Pancreas (tissue), 10 donors: Measurements from ENCODE around the gene LNX2. TPM values are rescaled to one million over a fixed set of nuclear protein-coding genes. Genes with fewer than 3 reads are reported as not detected.

Source experiments
- ATAC-seq, 4 donors: fragments of 200-7000 bp; cut with Tn5 transposase; one replicate each; pipeline versions ENCODE4 v1.8.0 to v1.9.1; 2020; ENCODE audit warnings: mild to moderate bottlenecking in 4 of 4, moderate library complexity in 4 of 4
- DNase-seq, 6 donors: peaks; one replicate each; pipeline ENCODE4 v3.0.0-alpha.2; 2020
- FAIRE-seq: peaks from 2 replicates; lab custom pipeline; 2012; peaks lifted over from hg19 to GRCh38; lab: Jason Lieb, UNC
- H3K27ac ChIP-seq, 4 donors: fragments of 200-600 bp; sonication (generic); 1 replicate in 3 of 4; 2 replicates in 1 of 4; pipeline versions ENCODE4 v1.5.0 to v1.8.0; 2020
- H3K27me3 ChIP-seq, 4 donors: fragments of 200-600 bp; one replicate each; pipeline ENCODE4 v1.8.0; 2021
- H3K36me3 ChIP-seq, 3 donors: fragments of 200-600 bp; sonication (generic) in 1 of 3; one replicate each; pipeline versions ENCODE4 v1.5.0 to v1.8.0; 2020 to 2021
- H3K4me1 ChIP-seq, 3 donors: fragments of 200-600 bp; one replicate each; pipeline ENCODE4 v1.8.0; 2021
- H3K4me3 ChIP-seq, 4 donors: fragments of 200-600 bp; sonication (generic) in 2 of 4; one replicate each; pipeline versions ENCODE4 v1.5.0 to v1.8.0; 2020 to 2021
- H3K9me3 ChIP-seq, 4 donors: fragments of 200-600 bp; one replicate each; pipeline ENCODE4 v1.8.0; 2021
- CTCF ChIP-seq, 4 donors: fragments of 200-600 bp; sonication (generic) in 3 of 4; IDR thresholded peaks; one replicate each; pipeline versions ENCODE4 v1.5.0 to v1.8.0; 2021; ENCODE audit warnings: antibody characterized with exemption in 4 of 4
- WGBS, 2 donors: extraction: QIAGEN DNeasy Blood & Tissue Kit; methylation state at CpG; one replicate each; pipeline ENCODE4 v1.1.7; 2013; 5-methylcytosine and 5-hydroxymethylcytosine counted together
- intact Hi-C, 3 donors: fragments of 100-400 bp; cut with DNase I; formaldehyde crosslinking; loops; one replicate each; pipeline versions ENCODE4 v1.11.1 to v1.14.2; 2022
- polyA plus RNA-seq, 2 donors: library from polyadenylated mRNA; stranded (reverse); fragments of 200-250 nt; gene quantifications; one replicate each; pipeline ENCODE4 v1.2.3, GENCODE V29; 2013
- total RNA-seq, 6 donors: library from RNA; stranded (reverse); fragmentation: NEBNext Ultra II Directional in 4 of 6; extraction: Animal tissue kit (Norgen Biotek cat#: 25700) in 4 of 6; gene quantifications; one replicate each; pipeline versions ENCODE4 v1.2.1 to v1.2.4, GENCODE V29; 2021 to 2023
- donor health status: healthy with polysubstance abuse.
- donor health status: DM: no; HTN: no; CAD: no; lungs with moderate emphysema.
- donor health status: DM: no; HTN: no; CAD: no.
- donor health status: control.
- donor health status: control.
- donor health status: Bipolar disorder and iron deficiency.
- donor health status: DM: yes; HTN: yes; CAD: no.
- donor health status: DM: no; HTN: no; CAD: no.
- donor health status: DM: no; HTN: no; CAD: no.
- donor health status: DM: yes; HTN: yes; CAD: no.

The LNX2 gene
- total and polyA plus RNA-seq, 8 donors, result 4.9 to 18.9 (median 14.1) TPM

- H3K4me3 ChIP-seq, result no peak overlapping the region
- intact Hi-C loops, result no loop called here
- H3K27me3 ChIP-seq, result no peaks in the 10 kb centered on the region
- ATAC-seq (no peak), FAIRE-seq (no peak), DNase-seq (no peak)
- peaks cover 17 to 65% (median 56%) of the 10 kb centered on the region in 3 donors for H3K4me1 ChIP-seq
- H3K36me3 ChIP-seq, result no peaks in the 10 kb centered on the region
- WGBS, 2 donors, result 57 to 58% methylated on average over 2 of the region's 2 CpGs
- no peak overlapping the region for H3K27ac ChIP-seq
- H3K9me3 ChIP-seq, result no peaks in the 10 kb centered on the region
- no peak for TF ChIP-seq CTCF (IDR thresholded peaks at IDR 0.05)
Observed at GRCh38 chr13:27595055-27595811, 25.1 kb downstream of the LNX2 start.

DNA sequence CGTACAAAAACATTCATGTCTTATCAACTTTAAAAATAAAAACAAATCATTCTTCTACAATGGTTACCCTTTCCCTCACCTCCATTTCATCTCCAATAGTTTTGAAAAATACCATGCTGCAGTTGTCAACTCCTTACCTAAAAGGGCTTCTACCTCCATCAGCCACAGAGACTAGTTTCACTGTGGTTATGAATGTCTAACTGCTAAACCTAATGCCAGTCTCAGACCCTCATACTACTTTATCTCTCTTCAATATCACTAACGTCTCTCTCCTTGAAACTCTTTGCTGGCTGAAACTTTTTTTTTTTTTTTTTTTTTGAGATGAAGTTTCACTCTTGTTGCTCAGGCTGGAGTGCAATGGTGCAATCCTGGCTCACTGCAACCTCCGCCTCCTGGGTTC, 27.1 kb downstream of the LNX2 start:
- DNase-seq, result no peak
- intact Hi-C loops, result no loop called here
- Histone ChIP-seq H3K27me3 (no peaks in the 10 kb centered on the region), H3K27ac (no peak overlapping the region), H3K36me3 (no peaks in the 10 kb centered on the region), H3K4me1 (peaks cover 17 to 46% (median 39%) of the 10 kb centered on the region in 3 donors), H3K9me3 (no peaks in the 10 kb centered on the region), H3K4me3 (no peak overlapping the region)
- no peak for TF ChIP-seq CTCF (IDR thresholded peaks at IDR 0.05)
- FAIRE-seq, result no peak
- WGBS, 2 donors, result 60 to 66% methylated on average over 3 of the region's 3 CpGs
- ATAC-seq, result no peak

DNA sequence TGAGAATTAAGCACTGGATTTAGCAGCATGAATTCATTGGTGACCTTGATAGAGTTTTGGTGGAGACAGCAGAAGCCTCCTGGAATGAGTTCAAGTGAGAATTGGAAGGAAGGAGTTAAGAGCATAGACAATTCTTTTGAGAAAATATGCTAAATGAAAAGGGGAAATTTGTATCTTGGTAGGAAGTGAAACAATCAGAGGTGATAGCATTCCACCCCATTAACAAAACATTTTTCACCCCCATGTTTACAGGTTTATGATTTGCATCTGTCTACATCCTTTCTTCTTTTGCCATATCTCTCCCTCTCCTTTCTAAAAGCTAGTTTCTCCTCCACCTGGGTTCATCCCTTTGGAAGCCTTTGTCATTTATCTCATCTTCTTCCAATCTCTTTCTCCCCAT, 27.5 kb downstream of the LNX2 start:
- no peaks in the 10 kb centered on the region for H3K36me3 ChIP-seq
- no peak for TF ChIP-seq CTCF (IDR thresholded peaks at IDR 0.05)
- peaks cover 17 to 46% (median 39%) of the 10 kb centered on the region in 3 donors for H3K4me1 ChIP-seq
- no peak overlapping the region for H3K4me3 ChIP-seq
- H3K27ac ChIP-seq, result no peak overlapping the region
- no peaks in the 10 kb centered on the region for H3K9me3 ChIP-seq
- DNase-seq (no peak), ATAC-seq (no peak), FAIRE-seq (no peak)
- H3K27me3 ChIP-seq, result no peaks in the 10 kb centered on the region
- intact Hi-C loops, result no loop called here

- no peaks in the 10 kb centered on the region for H3K9me3 ChIP-seq
- H3K27me3 ChIP-seq, result no peaks in the 10 kb centered on the region
- H3K4me1 ChIP-seq, result peaks cover 17 to 33% (median 26%) of the 10 kb centered on the region in 3 donors
- no peak for TF ChIP-seq CTCF (IDR thresholded peaks at IDR 0.05)
- peak; percentile 9 for FAIRE-seq
- ATAC-seq, result no peak
- no peak overlapping the region for H3K4me3 ChIP-seq
- H3K36me3 ChIP-seq, result no peaks in the 10 kb centered on the region
- DNase-seq, result no peak
- WGBS, 2 donors, result 91 to 94% methylated on average over 1 of the region's 1 CpG
- H3K27ac ChIP-seq, result no peak overlapping the region
- intact Hi-C loops, result no loop called here
Observed at GRCh38 chr13:27588405-27588804, 31.9 kb downstream of the LNX2 start.

- DNase-seq (no peak), ATAC-seq (no peak), FAIRE-seq (no peak)
- no peak for TF ChIP-seq CTCF (IDR thresholded peaks at IDR 0.05)
- intact Hi-C loops, result no loop called here
- H3K4me3 ChIP-seq, result no peak overlapping the region
- H3K9me3 ChIP-seq, result no peaks in the 10 kb centered on the region
- H3K27ac ChIP-seq, result no peak overlapping the region
- WGBS, 2 donors, result 84% methylated on average over 5 of the region's 5 CpGs
- no peaks in the 10 kb centered on the region for H3K27me3 ChIP-seq
- H3K36me3 ChIP-seq, result no peaks in the 10 kb centered on the region
- H3K4me1 ChIP-seq, result peaks cover 16 to 25% (median 16%) of the 10 kb centered on the region in 3 donors
Observed at GRCh38 chr13:27587095-27587746, 33.1 kb downstream of the LNX2 start.
